ENCODE data around the gene PLD5. TPM values are rescaled to one million over a fixed set of nuclear protein-coding genes. Genes with fewer than 3 reads are reported as not detected.

The PLD5 gene
- total and polyA plus RNA-seq, 11 donors, result 0.05 to 0.96 (median 0.21) TPM; not detected in 2

DNA sequence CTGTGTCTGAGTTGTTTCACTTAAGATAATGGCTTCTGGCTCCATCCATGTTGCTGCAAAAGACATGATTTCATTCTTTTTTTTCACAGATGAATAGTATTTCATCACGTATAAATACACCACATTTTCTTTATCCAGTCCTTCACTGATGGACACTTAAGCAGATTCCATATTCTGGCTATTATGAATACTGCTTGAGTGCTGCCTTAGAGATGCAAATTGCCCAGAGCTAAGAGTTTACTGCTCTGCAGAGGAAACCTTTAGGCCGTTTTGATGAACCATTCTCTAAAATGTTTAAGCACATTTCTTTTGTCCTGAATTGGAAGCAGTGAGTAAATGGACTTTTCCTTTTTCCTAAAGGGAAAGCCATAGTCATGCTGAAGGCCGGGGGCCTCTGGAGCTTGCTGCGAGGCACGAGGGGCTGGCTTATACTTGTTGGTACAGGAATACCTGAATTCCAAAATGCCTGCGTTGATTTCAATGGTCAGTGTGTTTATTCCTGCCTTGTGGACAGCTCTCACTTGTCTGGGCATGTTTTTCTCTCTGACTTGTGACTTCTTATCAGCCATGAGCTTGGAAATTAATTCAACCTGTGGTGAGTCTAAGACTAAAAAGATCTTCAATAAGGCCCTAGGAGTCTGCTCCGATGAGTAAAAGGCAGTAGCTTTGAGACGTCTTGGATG, 324.6 kb downstream of the PLD5 start:
- intact Hi-C loops (cut with DNase I), result no loop called here
- no peaks in the 10 kb centered on the region for H3K9me3 ChIP-seq
- TF ChIP-seq POLR2A (IDR thresholded peaks at IDR 0.05), result no peak
- TF ChIP-seq, protein P1, sequence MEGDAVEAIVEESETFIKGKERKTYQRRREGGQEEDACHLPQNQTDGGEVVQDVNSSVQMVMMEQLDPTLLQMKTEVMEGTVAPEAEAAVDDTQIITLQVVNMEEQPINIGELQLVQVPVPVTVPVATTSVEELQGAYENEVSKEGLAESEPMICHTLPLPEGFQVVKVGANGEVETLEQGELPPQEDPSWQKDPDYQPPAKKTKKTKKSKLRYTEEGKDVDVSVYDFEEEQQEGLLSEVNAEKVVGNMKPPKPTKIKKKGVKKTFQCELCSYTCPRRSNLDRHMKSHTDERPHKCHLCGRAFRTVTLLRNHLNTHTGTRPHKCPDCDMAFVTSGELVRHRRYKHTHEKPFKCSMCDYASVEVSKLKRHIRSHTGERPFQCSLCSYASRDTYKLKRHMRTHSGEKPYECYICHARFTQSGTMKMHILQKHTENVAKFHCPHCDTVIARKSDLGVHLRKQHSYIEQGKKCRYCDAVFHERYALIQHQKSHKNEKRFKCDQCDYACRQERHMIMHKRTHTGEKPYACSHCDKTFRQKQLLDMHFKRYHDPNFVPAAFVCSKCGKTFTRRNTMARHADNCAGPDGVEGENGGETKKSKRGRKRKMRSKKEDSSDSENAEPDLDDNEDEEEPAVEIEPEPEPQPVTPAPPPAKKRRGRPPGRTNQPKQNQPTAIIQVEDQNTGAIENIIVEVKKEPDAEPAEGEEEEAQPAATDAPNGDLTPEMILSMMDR (IDR thresholded peaks at IDR 0.05), result no peak

DNA sequence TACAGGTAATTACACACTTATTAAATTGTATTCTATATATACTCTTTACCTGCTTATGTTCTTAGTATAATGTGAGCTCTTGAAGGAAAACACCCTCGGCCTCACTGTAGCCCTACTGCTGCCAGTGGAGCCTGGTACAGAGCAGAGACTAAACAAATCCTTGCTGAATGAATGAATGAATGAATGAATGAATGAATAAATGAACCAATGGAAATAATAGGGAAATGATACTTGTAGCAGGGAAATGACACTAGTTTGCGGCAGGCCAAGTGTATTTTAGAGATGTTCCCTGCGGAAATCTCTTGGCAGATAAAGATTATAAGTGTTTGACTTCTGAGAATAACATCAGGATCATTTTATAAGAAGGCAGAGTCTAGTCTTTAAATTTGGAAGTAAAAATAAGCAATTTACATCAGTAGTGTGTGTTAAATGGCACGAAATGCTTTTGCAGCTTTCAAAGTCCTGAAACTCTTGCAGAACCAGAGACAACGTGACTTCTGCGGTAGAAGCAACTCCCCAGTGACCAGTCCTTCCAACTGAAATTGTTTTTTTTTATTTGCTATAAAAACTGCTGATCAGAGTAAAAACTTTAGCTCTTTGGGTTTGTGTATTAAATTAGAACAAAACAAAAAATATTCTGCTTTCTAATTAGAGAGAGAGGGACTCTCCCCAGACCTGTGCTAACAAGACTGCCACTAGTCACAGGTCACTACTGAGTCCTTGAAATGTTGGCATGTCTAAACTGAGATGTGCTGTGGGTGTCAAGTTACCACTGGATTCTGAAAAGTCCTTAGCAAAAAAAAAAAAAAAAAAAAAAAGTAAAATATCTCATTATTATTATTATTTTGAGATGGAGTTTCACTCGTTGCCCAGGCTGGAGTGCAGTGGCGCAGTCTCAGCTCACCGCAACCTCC, 326.3 kb downstream of the PLD5 start:
- WGBS, 4 donors, result 66 to 80% (median 74%) methylated on average over 9 of the region's 9 CpGs
- no peak overlapping the region for H3K27ac ChIP-seq

More for the DNA sequence above, 324.6 kb downstream of the PLD5 start:
- no peak overlapping the region for H3K27ac ChIP-seq
- no peaks in the 10 kb centered on the region for H3K27me3 ChIP-seq
- WGBS, 4 donors, result 75 to 78% (median 77%) methylated on average over 8 of the region's 8 CpGs
- no peak overlapping the region for H3K4me3 ChIP-seq
- no peaks in the 10 kb centered on the region for H3K4me1 ChIP-seq
- ATAC-seq (no peak), DNase-seq (no peak)
- H3K36me3 ChIP-seq, result no peaks in the 10 kb centered on the region

DNA sequence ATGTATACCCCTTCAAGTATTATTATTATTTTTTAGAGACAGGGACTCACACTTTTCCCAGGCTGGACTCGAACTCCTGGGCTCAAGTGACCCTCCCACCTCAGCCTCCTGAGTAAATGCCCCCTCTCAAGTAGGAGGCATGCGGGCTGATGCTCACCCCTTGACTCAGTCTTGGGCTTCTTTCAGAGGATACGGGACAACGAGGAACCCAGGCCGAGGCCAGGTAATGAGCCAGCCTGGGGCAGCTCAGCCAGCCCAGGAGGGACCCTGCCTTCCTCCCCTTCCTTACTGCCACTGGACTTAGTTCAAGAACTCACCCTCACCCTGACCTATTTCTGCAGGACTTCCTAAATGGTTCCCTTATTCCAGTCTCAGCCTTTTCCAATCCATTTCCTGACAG, 327.6 kb downstream of the PLD5 start:
- no peak for ATAC-seq
- no peak for DNase-seq
- intact Hi-C loops (cut with DNase I), result loop anchor here in 1 of 10 donors (2.0 kb wide), 1 partner anchor 48 kb away; no protein-coding TSS in a partner anchor
- Histone ChIP-seq H3K36me3 (no peaks in the 10 kb centered on the region), H3K27me3 (no peaks in the 10 kb centered on the region), H3K9me3 (no peaks in the 10 kb centered on the region), H3K4me1 (no peaks in the 10 kb centered on the region), H3K4me3 (no peak overlapping the region), H3K27ac (no peak overlapping the region)
- 82 to 85% (median 84%) methylated on average over 5 of the region's 5 CpGs for WGBS, 4 donors
- TF ChIP-seq POLR2A (IDR thresholded peaks at IDR 0.05), result no peak
- TF ChIP-seq, protein P1 (IDR thresholded peaks at IDR 0.05), result no peak

More for the DNA sequence above, 326.3 kb downstream of the PLD5 start:
- Histone ChIP-seq H3K9me3 (no peaks in the 10 kb centered on the region), H3K36me3 (no peaks in the 10 kb centered on the region), H3K27me3 (no peaks in the 10 kb centered on the region), H3K4me3 (no peak overlapping the region), H3K4me1 (no peaks in the 10 kb centered on the region)
- intact Hi-C loops (cut with DNase I), result loop anchor here in 1 of 10 donors (2.0 kb wide), 1 partner anchor 49 kb away; no protein-coding TSS in a partner anchor
- ATAC-seq (no peak), DNase-seq (no peak)
- no peak for TF ChIP-seq POLR2A (IDR thresholded peaks at IDR 0.05)
- TF ChIP-seq, protein P1 (IDR thresholded peaks at IDR 0.05), result no peak

DNA sequence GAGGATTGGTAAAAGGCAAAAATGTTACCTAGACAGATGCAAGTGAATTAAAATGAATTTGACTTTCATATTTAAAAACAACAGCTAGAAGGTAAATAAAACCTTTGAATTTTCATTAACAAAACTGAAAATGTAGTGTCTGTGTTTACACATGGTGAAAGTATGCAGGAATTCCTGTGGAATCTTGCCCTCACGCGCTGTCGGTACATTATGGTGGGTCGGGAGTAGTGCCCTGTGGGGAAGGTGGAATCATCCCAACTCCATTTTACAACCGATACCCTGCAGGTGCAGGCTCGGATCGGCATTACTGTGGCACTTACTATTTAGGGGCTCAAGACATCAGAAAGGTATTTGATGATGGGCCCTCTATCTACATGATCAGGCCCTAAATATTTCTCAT, 328.4 kb downstream of the PLD5 start:
- H3K4me1 ChIP-seq, result no peaks in the 10 kb centered on the region
- no peaks in the 10 kb centered on the region for H3K9me3 ChIP-seq
- TF ChIP-seq, protein P1 (IDR thresholded peaks at IDR 0.05), result no peak
- no peak for TF ChIP-seq POLR2A (IDR thresholded peaks at IDR 0.05)
- no peak for ATAC-seq
- H3K4me3 ChIP-seq, result no peak overlapping the region
- intact Hi-C loops (cut with DNase I), result loop anchor here in 1 of 10 donors (2.0 kb wide), 1 partner anchor 47 kb away; no protein-coding TSS in a partner anchor
- H3K36me3 ChIP-seq, result no peaks in the 10 kb centered on the region
- H3K27ac ChIP-seq, result no peak overlapping the region
- 79 to 91% (median 83%) methylated on average over 7 of the region's 7 CpGs for WGBS, 4 donors
- no peak for DNase-seq
- no peaks in the 10 kb centered on the region for H3K27me3 ChIP-seq
